ENCODE data around the gene DENND1A.

DNA sequence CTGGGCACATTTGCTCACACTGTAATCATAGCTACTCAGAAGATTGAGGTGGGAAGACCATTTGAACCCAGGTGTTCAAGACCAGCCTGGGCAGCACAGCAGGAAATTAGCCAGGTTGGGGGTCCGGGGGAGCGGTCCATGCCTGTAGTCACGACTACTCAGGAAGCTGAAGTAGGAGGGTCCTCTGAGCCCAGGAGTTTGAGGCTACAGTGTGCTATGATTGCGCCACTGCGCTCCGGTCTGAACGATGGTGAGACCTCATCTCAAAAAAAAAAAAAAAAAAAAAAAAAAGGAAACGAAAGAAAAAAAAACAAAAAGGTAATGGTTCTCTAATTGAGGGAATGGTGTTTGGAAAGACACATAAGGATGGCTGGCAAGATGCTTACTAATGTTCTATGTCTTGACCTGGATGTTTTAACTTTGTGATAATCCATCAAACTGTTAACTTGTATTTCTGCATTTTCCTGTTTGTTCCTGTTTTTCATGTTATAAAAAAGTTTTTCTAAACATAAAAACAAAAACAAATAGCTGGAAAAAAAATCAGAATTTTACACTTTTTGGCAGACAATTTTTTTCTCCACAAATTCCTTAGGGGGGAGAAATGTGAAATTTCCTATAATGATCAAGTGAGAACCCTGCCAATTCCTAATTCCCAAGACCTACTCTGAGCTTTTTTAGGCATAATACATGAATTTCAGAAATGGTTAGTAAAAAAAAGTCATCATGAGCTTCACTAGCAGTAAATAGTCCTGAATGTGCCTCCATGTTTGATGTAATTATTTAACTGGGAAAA lies 96.9 kb downstream of the DENND1A start:
- TF ChIP-seq, protein P1, sequence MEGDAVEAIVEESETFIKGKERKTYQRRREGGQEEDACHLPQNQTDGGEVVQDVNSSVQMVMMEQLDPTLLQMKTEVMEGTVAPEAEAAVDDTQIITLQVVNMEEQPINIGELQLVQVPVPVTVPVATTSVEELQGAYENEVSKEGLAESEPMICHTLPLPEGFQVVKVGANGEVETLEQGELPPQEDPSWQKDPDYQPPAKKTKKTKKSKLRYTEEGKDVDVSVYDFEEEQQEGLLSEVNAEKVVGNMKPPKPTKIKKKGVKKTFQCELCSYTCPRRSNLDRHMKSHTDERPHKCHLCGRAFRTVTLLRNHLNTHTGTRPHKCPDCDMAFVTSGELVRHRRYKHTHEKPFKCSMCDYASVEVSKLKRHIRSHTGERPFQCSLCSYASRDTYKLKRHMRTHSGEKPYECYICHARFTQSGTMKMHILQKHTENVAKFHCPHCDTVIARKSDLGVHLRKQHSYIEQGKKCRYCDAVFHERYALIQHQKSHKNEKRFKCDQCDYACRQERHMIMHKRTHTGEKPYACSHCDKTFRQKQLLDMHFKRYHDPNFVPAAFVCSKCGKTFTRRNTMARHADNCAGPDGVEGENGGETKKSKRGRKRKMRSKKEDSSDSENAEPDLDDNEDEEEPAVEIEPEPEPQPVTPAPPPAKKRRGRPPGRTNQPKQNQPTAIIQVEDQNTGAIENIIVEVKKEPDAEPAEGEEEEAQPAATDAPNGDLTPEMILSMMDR (IDR thresholded peaks at IDR 0.05): no peak
- TF ChIP-seq EZH2 (IDR thresholded peaks at IDR 0.05): no peak
- no peak for TF ChIP-seq EZH2phosphoT487 (IDR thresholded peaks at IDR 0.05)
